ENCODE measurements around the gene SDCBP2.

Gene SDCBP2

DNA sequence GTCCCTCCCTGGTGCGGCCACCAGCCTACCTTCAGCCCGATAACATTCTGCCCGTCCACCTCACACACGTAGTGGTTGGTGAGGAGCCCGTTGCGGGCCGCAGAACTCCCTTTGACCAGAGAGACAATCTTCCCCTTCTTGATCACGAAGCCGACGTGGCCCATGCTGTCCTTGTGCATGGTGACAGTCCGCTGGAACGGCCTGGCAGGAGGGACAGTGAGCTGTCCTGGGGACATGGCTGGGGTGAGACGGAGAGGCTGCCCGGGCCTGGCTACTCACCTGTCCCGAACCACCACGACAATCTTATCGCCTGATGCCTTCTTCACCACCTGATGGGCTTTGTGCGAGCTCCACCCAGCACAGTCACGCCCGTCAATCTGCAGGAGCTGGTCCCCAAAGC, 16.6 kb downstream of the SDCBP2 start:
- Histone ChIP-seq H3K9ac (no peak overlapping the region), H3K36me3 (ENCODE audit: insufficient read depth) (no peaks in the 10 kb centered on the region), H3K27ac (no peak overlapping the region), H2AFZ (ENCODE audit: low read depth) (no peak overlapping the region), H4K20me1 (ENCODE audit: insufficient read depth) (no peaks in the 10 kb centered on the region), H3K4me3 (IDR thresholded peaks at IDR 0.05; ENCODE audit: insufficient read depth, low read depth, low read length) (no peak overlapping the region), H3K4me2 (no peak overlapping the region), H3K4me1 (ENCODE audit: low read depth, poor library complexity, severe bottlenecking) (peaks cover 4% of the 10 kb centered on the region), H3K79me2 (ENCODE audit: insufficient read depth, low read depth) (no peaks in the 10 kb centered on the region), H3K27me3 (ENCODE audit: insufficient read depth, low read depth) (no peaks in the 10 kb centered on the region)
- TF ChIP-seq, protein P1, sequence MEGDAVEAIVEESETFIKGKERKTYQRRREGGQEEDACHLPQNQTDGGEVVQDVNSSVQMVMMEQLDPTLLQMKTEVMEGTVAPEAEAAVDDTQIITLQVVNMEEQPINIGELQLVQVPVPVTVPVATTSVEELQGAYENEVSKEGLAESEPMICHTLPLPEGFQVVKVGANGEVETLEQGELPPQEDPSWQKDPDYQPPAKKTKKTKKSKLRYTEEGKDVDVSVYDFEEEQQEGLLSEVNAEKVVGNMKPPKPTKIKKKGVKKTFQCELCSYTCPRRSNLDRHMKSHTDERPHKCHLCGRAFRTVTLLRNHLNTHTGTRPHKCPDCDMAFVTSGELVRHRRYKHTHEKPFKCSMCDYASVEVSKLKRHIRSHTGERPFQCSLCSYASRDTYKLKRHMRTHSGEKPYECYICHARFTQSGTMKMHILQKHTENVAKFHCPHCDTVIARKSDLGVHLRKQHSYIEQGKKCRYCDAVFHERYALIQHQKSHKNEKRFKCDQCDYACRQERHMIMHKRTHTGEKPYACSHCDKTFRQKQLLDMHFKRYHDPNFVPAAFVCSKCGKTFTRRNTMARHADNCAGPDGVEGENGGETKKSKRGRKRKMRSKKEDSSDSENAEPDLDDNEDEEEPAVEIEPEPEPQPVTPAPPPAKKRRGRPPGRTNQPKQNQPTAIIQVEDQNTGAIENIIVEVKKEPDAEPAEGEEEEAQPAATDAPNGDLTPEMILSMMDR (conservative IDR thresholded peaks at IDR 0.05; ENCODE audit: low read depth, low read length), result no peak

DNA sequence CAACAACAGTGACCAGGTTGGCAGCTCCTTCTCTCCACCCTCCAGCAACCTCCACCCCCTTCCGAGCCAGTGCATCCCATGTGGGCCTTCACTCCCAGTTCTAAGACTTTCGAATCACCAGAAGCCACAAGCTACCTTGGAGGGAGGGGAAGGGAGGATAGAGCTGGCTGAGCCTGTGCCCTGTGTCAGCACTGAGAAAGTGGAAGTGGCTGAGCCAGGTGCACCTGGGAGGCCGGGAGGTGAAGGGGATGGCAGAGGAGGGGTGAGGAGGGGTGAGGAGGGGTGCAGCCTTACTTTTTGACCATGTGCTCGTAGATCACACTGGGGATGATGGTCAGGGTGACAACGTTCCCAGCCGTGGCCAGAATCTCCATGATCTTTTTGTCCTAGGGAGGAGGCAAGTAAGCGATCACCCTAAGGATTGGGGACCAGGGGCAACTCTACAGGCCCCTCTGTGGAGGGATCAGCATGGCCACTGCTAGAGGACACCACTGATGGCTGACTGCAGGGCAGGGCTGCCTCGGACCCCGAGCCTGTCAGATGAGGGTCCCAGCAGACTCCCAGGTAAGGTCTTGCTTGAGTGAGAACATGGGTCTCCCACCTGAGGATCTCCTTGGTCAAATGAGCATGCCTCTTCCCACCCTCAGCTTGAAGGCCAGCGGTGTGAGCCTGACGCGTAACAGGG, 18.3 kb downstream of the SDCBP2 start:
- no peak overlapping the region for H3K4me2 ChIP-seq
- H4K20me1 ChIP-seq (ENCODE audit: insufficient read depth), result no peaks in the 10 kb centered on the region
- TF ChIP-seq, protein P1 (conservative IDR thresholded peaks at IDR 0.05; ENCODE audit: low read depth, low read length), result no peak
- H3K79me2 ChIP-seq (ENCODE audit: insufficient read depth, low read depth), result no peaks in the 10 kb centered on the region
- no peak overlapping the region for H3K9ac ChIP-seq
- H3K36me3 ChIP-seq (ENCODE audit: insufficient read depth), result no peaks in the 10 kb centered on the region
- no peaks in the 10 kb centered on the region for H3K4me1 ChIP-seq (ENCODE audit: low read depth, poor library complexity, severe bottlenecking)
- no peak overlapping the region for H3K27ac ChIP-seq
- no peaks in the 10 kb centered on the region for H3K27me3 ChIP-seq (ENCODE audit: insufficient read depth, low read depth)
- H3K4me3 ChIP-seq (IDR thresholded peaks at IDR 0.05; ENCODE audit: insufficient read depth, low read depth, low read length), result no peak overlapping the region
- no peak overlapping the region for H2AFZ ChIP-seq (ENCODE audit: low read depth)

DNA sequence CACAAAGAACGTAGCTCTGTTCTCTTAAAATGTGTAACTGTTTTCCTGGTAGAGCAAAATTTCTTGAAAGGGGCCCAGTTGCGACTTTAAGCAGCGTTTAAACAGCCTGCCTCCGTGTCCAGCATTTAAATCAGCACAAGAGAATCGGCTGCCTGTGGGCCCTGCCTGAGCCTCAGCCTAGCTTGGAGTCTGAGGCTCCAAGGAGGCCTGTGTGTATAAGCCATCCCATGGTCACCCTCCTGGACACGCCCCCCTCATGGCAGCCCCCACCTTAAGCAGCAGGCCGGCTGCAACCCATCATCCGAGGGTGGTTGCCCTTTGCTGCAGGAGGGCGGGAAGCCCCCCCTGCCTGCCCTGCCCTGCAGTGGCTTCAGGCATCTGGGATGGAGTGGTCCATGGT, 18.9 kb downstream of the SDCBP2 start:
- H3K36me3 ChIP-seq (ENCODE audit: insufficient read depth), result no peaks in the 10 kb centered on the region
- H2AFZ ChIP-seq (ENCODE audit: low read depth), result no peak overlapping the region
- H3K4me3 ChIP-seq (IDR thresholded peaks at IDR 0.05; ENCODE audit: insufficient read depth, low read depth, low read length), result no peak overlapping the region
- no peaks in the 10 kb centered on the region for H3K79me2 ChIP-seq (ENCODE audit: insufficient read depth, low read depth)
- no peak overlapping the region for H3K27ac ChIP-seq
- H3K4me2 ChIP-seq, result no peak overlapping the region
- H3K27me3 ChIP-seq (ENCODE audit: insufficient read depth, low read depth), result no peaks in the 10 kb centered on the region
- H3K4me1 ChIP-seq (ENCODE audit: low read depth, poor library complexity, severe bottlenecking), result no peaks in the 10 kb centered on the region
- no peak overlapping the region for H3K9ac ChIP-seq
- no peaks in the 10 kb centered on the region for H4K20me1 ChIP-seq (ENCODE audit: insufficient read depth)
- TF ChIP-seq, protein P1 (conservative IDR thresholded peaks at IDR 0.05; ENCODE audit: low read depth, low read length), result no peak

DNA sequence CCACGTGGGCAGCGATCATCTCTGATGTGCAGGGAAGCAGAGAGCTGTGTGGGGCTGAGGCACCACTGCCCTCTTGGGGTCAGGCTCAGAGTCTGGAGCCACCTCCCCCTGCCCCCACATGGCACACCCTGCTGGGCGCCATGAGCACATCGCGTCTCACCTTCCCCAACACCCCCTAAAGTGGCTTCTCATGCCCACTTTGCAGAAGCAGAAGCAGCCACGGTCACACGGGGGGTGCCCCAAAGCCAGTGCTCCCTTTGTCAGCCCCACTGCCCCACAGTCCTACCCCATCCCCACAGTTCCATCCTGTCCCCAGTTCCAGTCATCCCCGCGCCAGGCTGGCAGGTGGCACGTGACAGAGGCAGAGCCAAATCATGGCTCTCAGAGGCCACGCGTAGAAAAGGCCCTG, 19.5 kb downstream of the SDCBP2 start:
- no peak overlapping the region for H3K4me2 ChIP-seq
- no peaks in the 10 kb centered on the region for H3K36me3 ChIP-seq (ENCODE audit: insufficient read depth)
- no peaks in the 10 kb centered on the region for H3K27me3 ChIP-seq (ENCODE audit: insufficient read depth, low read depth)
- no peaks in the 10 kb centered on the region for H4K20me1 ChIP-seq (ENCODE audit: insufficient read depth)
- H3K9ac ChIP-seq, result no peak overlapping the region
- TF ChIP-seq, protein P1 (conservative IDR thresholded peaks at IDR 0.05; ENCODE audit: low read depth, low read length), result no peak
- H3K79me2 ChIP-seq (ENCODE audit: insufficient read depth, low read depth), result no peaks in the 10 kb centered on the region
- H3K4me3 ChIP-seq (IDR thresholded peaks at IDR 0.05; ENCODE audit: insufficient read depth, low read depth, low read length), result no peak overlapping the region
- no peaks in the 10 kb centered on the region for H3K4me1 ChIP-seq (ENCODE audit: low read depth, poor library complexity, severe bottlenecking)
- H2AFZ ChIP-seq (ENCODE audit: low read depth), result no peak overlapping the region
- no peak overlapping the region for H3K27ac ChIP-seq
